Kidney epithelial cell (primary cell): ENCODE measurements around the gene HERPUD1. TPM values are rescaled to one million over a fixed set of nuclear protein-coding genes. Genes with fewer than 3 reads are reported as not detected.

ENCODE experiments used
- DNase-seq: peaks from one replicate; pipeline ENCODE4 v3.0.0-alpha.2; 2010; ENCODE audit warnings: low read depth
- H3K27me3 ChIP-seq: 2 replicates; pipeline ENCODE4 v1.6.0; 2011; ENCODE audit warnings: low read length; ENCODE audit not compliant: control insufficient read depth, insufficient read depth
- H3K36me3 ChIP-seq: 2 replicates; pipeline ENCODE4 v1.5.1; 2011; ENCODE audit warnings: low read length; ENCODE audit not compliant: control insufficient read depth, insufficient read depth
- H3K4me3 ChIP-seq: 2 replicates; pipeline ENCODE4 v1.5.1; 2011; ENCODE audit warnings: low read depth, mild to moderate bottlenecking, control low read depth, low read length
- CTCF ChIP-seq: IDR thresholded peaks from 2 replicates; pipeline ENCODE4 v1.5.1; 2011; ENCODE audit warnings: mild to moderate bottlenecking, moderate library complexity, low read length, control low read depth, inconsistent platforms; ENCODE audit not compliant: insufficient read depth, poor library complexity, severe bottlenecking
- total RNA-seq: library from RNA; depleted of rRNA; stranded (reverse); fragments of >200 nt; gene quantifications from 2 replicates; pipeline ENCODE4 v1.2.3, GENCODE V29; 2015

HERPUD1 gene
- total RNA-seq, 1 donor from 2014 or later, result 321 TPM

GRCh38 chr16:56943761-56944375, 11.9 kb downstream of the HERPUD1 start:
- H3K4me3 ChIP-seq, result no peak overlapping the region
- H3K27me3 ChIP-seq, result no peaks in the 10 kb centered on the region
- TF ChIP-seq CTCF, result no peak
- H3K36me3 ChIP-seq, result peaks cover 7% of the 10 kb centered on the region
- no peak for DNase-seq

GRCh38 chr16:56944954-56945839, 13.3 kb downstream of the HERPUD1 start:
- Histone ChIP-seq H3K4me3 (no peak overlapping the region), H3K36me3 (peaks cover 5% of the 10 kb centered on the region), H3K27me3 (no peaks in the 10 kb centered on the region)
- no peak for TF ChIP-seq CTCF
- no peak for DNase-seq

GRCh38 chr16:56945847-56946527, 14.0 kb downstream of the HERPUD1 start:
- peaks cover 5% of the 10 kb centered on the region for H3K36me3 ChIP-seq
- H3K27me3 ChIP-seq, result no peaks in the 10 kb centered on the region
- no peak overlapping the region for H3K4me3 ChIP-seq
- DNase-seq, result no peak
- no peak for TF ChIP-seq CTCF

GRCh38 chr16:56946767-56947603, 15.0 kb downstream of the HERPUD1 start:
- Histone ChIP-seq H3K36me3 (peaks cover 3% of the 10 kb centered on the region), H3K4me3 (no peak overlapping the region), H3K27me3 (no peaks in the 10 kb centered on the region)
- DNase-seq, result no peak
- TF ChIP-seq CTCF, result no peak

GRCh38 chr16:56947604-56947995, 15.7 kb downstream of the HERPUD1 start:
- no peak overlapping the region for H3K4me3 ChIP-seq
- no peaks in the 10 kb centered on the region for H3K27me3 ChIP-seq
- H3K36me3 ChIP-seq, result peaks cover 1% of the 10 kb centered on the region
- no peak for DNase-seq
- TF ChIP-seq CTCF, result no peak
